Measurements from ENCODE around the gene XAB2. TPM values are rescaled to one million over a fixed set of nuclear protein-coding genes. Genes with fewer than 3 reads are reported as not detected.

Gene XAB2
- total and polyA plus RNA-seq, 2 donors (not counting 3 experiments of a cell fraction or from before 2014, with no cell fraction given), result 37.3 to 47.6 TPM

DNA sequence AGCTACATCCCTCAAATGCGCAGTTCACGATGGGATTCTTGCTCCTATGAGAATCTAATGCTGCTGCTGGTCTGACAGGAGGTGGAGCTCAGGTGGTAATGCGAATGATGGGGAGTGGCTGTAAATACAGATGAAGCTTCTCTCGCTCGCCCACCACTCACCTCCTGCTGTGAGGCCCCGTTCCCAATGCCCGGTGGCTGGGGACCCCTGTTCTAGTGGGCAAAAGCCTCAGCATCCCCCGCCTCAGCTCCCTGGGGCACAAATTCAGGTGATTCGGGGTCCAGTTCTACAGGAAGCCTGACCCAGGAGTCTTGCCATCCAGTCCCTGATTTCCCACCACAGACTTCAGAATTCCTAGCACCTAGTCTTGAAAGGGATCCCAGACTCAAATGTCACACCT lies 43.2 kb upstream of the XAB2 start:
- DNase-seq (ENCODE audit: low read depth, low spot score) (no peak), FAIRE-seq (no peak)
- dilution Hi-C loops (cut with MboI; ENCODE audit: extremely low pct_ligation_motif_present, low sequenced_read_pairs) (no loop called here), intact Hi-C loops (cut with micrococcal nuclease) (no loop called here)
- H2AFZ ChIP-seq (ENCODE audit: low read depth, low read length), result no peak overlapping the region
- POLR2A ChIA-PET, result no interaction called here
- TF ChIP-seq, protein P1, sequence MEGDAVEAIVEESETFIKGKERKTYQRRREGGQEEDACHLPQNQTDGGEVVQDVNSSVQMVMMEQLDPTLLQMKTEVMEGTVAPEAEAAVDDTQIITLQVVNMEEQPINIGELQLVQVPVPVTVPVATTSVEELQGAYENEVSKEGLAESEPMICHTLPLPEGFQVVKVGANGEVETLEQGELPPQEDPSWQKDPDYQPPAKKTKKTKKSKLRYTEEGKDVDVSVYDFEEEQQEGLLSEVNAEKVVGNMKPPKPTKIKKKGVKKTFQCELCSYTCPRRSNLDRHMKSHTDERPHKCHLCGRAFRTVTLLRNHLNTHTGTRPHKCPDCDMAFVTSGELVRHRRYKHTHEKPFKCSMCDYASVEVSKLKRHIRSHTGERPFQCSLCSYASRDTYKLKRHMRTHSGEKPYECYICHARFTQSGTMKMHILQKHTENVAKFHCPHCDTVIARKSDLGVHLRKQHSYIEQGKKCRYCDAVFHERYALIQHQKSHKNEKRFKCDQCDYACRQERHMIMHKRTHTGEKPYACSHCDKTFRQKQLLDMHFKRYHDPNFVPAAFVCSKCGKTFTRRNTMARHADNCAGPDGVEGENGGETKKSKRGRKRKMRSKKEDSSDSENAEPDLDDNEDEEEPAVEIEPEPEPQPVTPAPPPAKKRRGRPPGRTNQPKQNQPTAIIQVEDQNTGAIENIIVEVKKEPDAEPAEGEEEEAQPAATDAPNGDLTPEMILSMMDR (IDR thresholded peaks at IDR 0.05; ENCODE audit: extremely low read depth in 1 of 2, insufficient read depth in 1 of 2, low read depth in 1 of 2, low read length in 2 of 2), result no peak
- TF ChIP-seq POLR2AphosphoS5 (IDR thresholded peaks at IDR 0.05; ENCODE audit: insufficient read depth, low read depth, low read length) (no peak), POLR2A (IDR thresholded peaks at IDR 0.05; ENCODE audit: low read depth, low read length) (no peak), FOS (IDR thresholded peaks at IDR 0.05; ENCODE audit: borderline replicate concordance, insufficient read depth, low read length) (no peak), GATA2 (IDR thresholded peaks at IDR 0.05; ENCODE audit: insufficient read depth, insufficient read length, low read depth, low read length) (no peak), MYC (IDR thresholded peaks at IDR 0.05; ENCODE audit: low read depth, low read length) (no peak), JUN (IDR thresholded peaks at IDR 0.05; ENCODE audit: borderline replicate concordance, insufficient read depth, insufficient read length, low read depth) (no peak), EZH2 (IDR thresholded peaks at IDR 0.05; ENCODE audit: borderline replicate concordance, low read depth, low read length, severe bottlenecking) (no peak)
- TF ChIP-seq, protein P2, sequence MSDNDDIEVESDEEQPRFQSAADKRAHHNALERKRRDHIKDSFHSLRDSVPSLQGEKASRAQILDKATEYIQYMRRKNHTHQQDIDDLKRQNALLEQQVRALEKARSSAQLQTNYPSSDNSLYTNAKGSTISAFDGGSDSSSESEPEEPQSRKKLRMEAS (IDR thresholded peaks at IDR 0.05; ENCODE audit: insufficient read depth, insufficient read length), result no peak
- H4K20me1 ChIP-seq (replicated peaks; ENCODE audit: control insufficient read depth, extremely low read depth, insufficient read depth, low read length), result no peaks in the 10 kb centered on the region
- no peaks in the 10 kb centered on the region for H3K9me3 ChIP-seq (replicated peaks; ENCODE audit: control insufficient read depth, insufficient read depth, low read length)
- H3K79me2 ChIP-seq (ENCODE audit: control insufficient read depth, insufficient read depth, low read length), result no peaks in the 10 kb centered on the region
- BruUV-seq (replicated peaks), result no TSS peak
- H3K27me3 ChIP-seq (ENCODE audit: control insufficient read depth in 2 of 2, insufficient read depth in 2 of 2, low read length in 2 of 2), result peaks cover 9 to 15% of the 10 kb centered on the region in 2 experiments
- no peak overlapping the region for H3K27ac ChIP-seq (ENCODE audit: insufficient read depth, low read depth, low read length)
- H3K4me1 ChIP-seq (ENCODE audit: control insufficient read depth, extremely low read depth, insufficient read depth, low read length), result no peaks in the 10 kb centered on the region
- no peak overlapping the region for H3K9ac ChIP-seq (replicated peaks; ENCODE audit: extremely low read depth, insufficient read depth, low read length)
- H3K36me3 ChIP-seq (ENCODE audit: control insufficient read depth in 2 of 2, extremely low read depth in 1 of 2, insufficient read depth in 2 of 2, low read length in 2 of 2), result no peaks in the 10 kb centered on the region
- H3K4me2 ChIP-seq (ENCODE audit: insufficient read depth, low read length), result no peak overlapping the region
- H3K4me3 ChIP-seq (replicated peaks in 1 of 3; ENCODE audit: insufficient read depth in 1 of 3, low read depth in 1 of 3, low read length in 3 of 3), result no peak overlapping the region
- CTCF ChIA-PET, result interaction anchor here (3.2 to 4.8 kb wide), 2 partner anchors 8 to 104 kb away, joined by 24 to 27 read pairs; partner anchors contain the start of gene TRAPPC5
- no peaks in the 10 kb centered on the region for H3K9me1 ChIP-seq (replicated peaks; ENCODE audit: control insufficient read depth, extremely low read depth, insufficient read depth, low read length)

Measured in endothelial cell of umbilical vein (primary cell).